ENCODE measurements around the gene MARVELD1. TPM values are rescaled to one million over a fixed set of nuclear protein-coding genes. Genes with fewer than 3 reads are reported as not detected.

The MARVELD1 gene
- total RNA-seq = 24.3 and 34.1 TPM in 2 replicates

GRCh38 chr10:97713339-97713825 is at the start of gene MARVELD1:
TSS of gene MARVELD1 (plus strand) at chr10:97713730. CDS start at chr10:97713877, 147 bp downstream.

GRCh38 chr10:97686962-97687784 is 26.4 kb upstream of the MARVELD1 start, which contains the start of gene AVPI1:
TSS of gene AVPI1 (minus strand) at chr10:97687241. CDS start at chr10:97679905, 7,336 bp downstream.

GRCh38 chr10:97736902-97737769 is 23.6 kb downstream of the MARVELD1 start, which contains the start of gene ZFYVE27:
TSS of gene ZFYVE27 (plus strand) at chr10:97737128. CDS start at chr10:97738478, 1,350 bp downstream.

Other genes with a start within 250 kb of the MARVELD1 start
- gene MMS19, start 215.3 kb upstream of the MARVELD1 start, total RNA-seq = 99.9 and 126 TPM in 2 replicates
- gene UBTD1, start 214.8 kb upstream of the MARVELD1 start, total RNA-seq = 32.2 and 34.4 TPM in 2 replicates
- 0.63 and 1.4 TPM in 2 replicates for gene ANKRD2, start 141.0 kb upstream of the MARVELD1 start, total RNA-seq
- gene HOGA1, start 129.3 kb upstream of the MARVELD1 start, total RNA-seq = 0.49 TPM in 1 of 2 replicates, not detected in the other
- gene C10orf62, start 124.0 kb upstream of the MARVELD1 start, total RNA-seq = not detected in 2 replicates
- gene MORN4, start 80.2 kb upstream of the MARVELD1 start, total RNA-seq = 3.4 and 6.6 TPM in 2 replicates
- 38.0 and 44.8 TPM in 2 replicates for gene PI4K2A, start 73.1 kb upstream of the MARVELD1 start, total RNA-seq
- gene AVPI1, start 26.5 kb upstream of the MARVELD1 start, total RNA-seq = 65.2 and 75.0 TPM in 2 replicates
- gene ZFYVE27, start 23.4 kb downstream of the MARVELD1 start, total RNA-seq = 8.3 and 17.0 TPM in 2 replicates
- gene SFRP5, start 58.3 kb downstream of the MARVELD1 start, total RNA-seq = not detected in 2 replicates
- 0.19 and 0.28 TPM in 2 replicates for gene GOLGA7B, start 136.1 kb downstream of the MARVELD1 start, total RNA-seq

Measured in airway epithelial cell (primary cell).